ENCODE data around the gene MYO7A.

Gene MYO7A

GRCh38 chr11:77139201-77139600 is 11.2 kb downstream of the MYO7A start:
- Mint-ChIP-seq H3K27ac (no peak overlapping the region), H3K4me1 (peaks cover 23% of the 10 kb centered on the region), H3K9me3 (no peaks in the 10 kb centered on the region), H3K27me3 (peaks cover 23% of the 10 kb centered on the region), H3K4me3 (no peak overlapping the region), H3K36me3 (ENCODE audit: low read depth) (no peaks in the 10 kb centered on the region)
- ATAC-seq, result no peak
- no peak for DNase-seq

- DNase-seq (no peak), ATAC-seq (no peak)
- Mint-ChIP-seq H3K27ac (no peak overlapping the region), H3K36me3 (ENCODE audit: low read depth) (no peaks in the 10 kb centered on the region), H3K4me3 (no peak overlapping the region), H3K9me3 (no peaks in the 10 kb centered on the region), H3K27me3 (peaks cover 23% of the 10 kb centered on the region), H3K4me1 (peaks cover 23% of the 10 kb centered on the region)
Observed at GRCh38 chr11:77140231-77140851, 12.3 kb downstream of the MYO7A start.

GRCh38 chr11:77141034-77141433 is 13.0 kb downstream of the MYO7A start:
- ATAC-seq (peak; percentile 70), DNase-seq (no peak)
- peaks cover 20% of the 10 kb centered on the region for H3K4me1 Mint-ChIP-seq
- H3K27me3 Mint-ChIP-seq, result peaks cover 23% of the 10 kb centered on the region
- no peaks in the 10 kb centered on the region for H3K36me3 Mint-ChIP-seq (ENCODE audit: low read depth)
- H3K4me3 Mint-ChIP-seq, result no peak overlapping the region
- H3K27ac Mint-ChIP-seq, result no peak overlapping the region
- H3K9me3 Mint-ChIP-seq, result no peaks in the 10 kb centered on the region

GRCh38 chr11:77141475-77141874 is 13.4 kb downstream of the MYO7A start:
- H3K27ac Mint-ChIP-seq, result no peak overlapping the region
- no peak overlapping the region for H3K4me3 Mint-ChIP-seq
- peaks cover 15% of the 10 kb centered on the region for H3K4me1 Mint-ChIP-seq
- ATAC-seq (no peak), DNase-seq (no peak)
- H3K27me3 Mint-ChIP-seq, result peaks cover 23% of the 10 kb centered on the region
- no peaks in the 10 kb centered on the region for H3K9me3 Mint-ChIP-seq
- H3K36me3 Mint-ChIP-seq (ENCODE audit: low read depth), result no peaks in the 10 kb centered on the region

- peaks cover 16% of the 10 kb centered on the region for H3K27me3 Mint-ChIP-seq
- H3K9me3 Mint-ChIP-seq, result no peaks in the 10 kb centered on the region
- H3K36me3 Mint-ChIP-seq (ENCODE audit: low read depth), result no peaks in the 10 kb centered on the region
- ATAC-seq (peak; percentile 63), DNase-seq (no peak)
- H3K27ac Mint-ChIP-seq, result no peak overlapping the region
- peaks cover 15% of the 10 kb centered on the region for H3K4me1 Mint-ChIP-seq
- no peak overlapping the region for H3K4me3 Mint-ChIP-seq
Observed at GRCh38 chr11:77142091-77142975, 14.3 kb downstream of the MYO7A start.

GRCh38 chr11:77143405-77144020 is 15.5 kb downstream of the MYO7A start:
- DNase-seq, result no peak
- no peaks in the 10 kb centered on the region for H3K36me3 Mint-ChIP-seq (ENCODE audit: low read depth)
- no peak overlapping the region for H3K4me3 Mint-ChIP-seq
- no peak for ATAC-seq
- peaks cover 13% of the 10 kb centered on the region for H3K27me3 Mint-ChIP-seq
- H3K4me1 Mint-ChIP-seq, result peaks cover 25% of the 10 kb centered on the region
- no peak overlapping the region for H3K27ac Mint-ChIP-seq
- no peaks in the 10 kb centered on the region for H3K9me3 Mint-ChIP-seq

GRCh38 chr11:77144196-77144856 is 16.3 kb downstream of the MYO7A start:
- ATAC-seq (no peak), DNase-seq (no peak)
- Mint-ChIP-seq H3K27ac (no peak overlapping the region), H3K36me3 (ENCODE audit: low read depth) (no peaks in the 10 kb centered on the region), H3K4me3 (no peak overlapping the region), H3K9me3 (no peaks in the 10 kb centered on the region), H3K4me1 (peaks cover 27% of the 10 kb centered on the region), H3K27me3 (peaks cover 6% of the 10 kb centered on the region)

GRCh38 chr11:77144857-77145428 is 16.9 kb downstream of the MYO7A start:
- DNase-seq (no peak), ATAC-seq (no peak)
- no peak overlapping the region for H3K4me3 Mint-ChIP-seq
- H3K4me1 Mint-ChIP-seq, result peaks cover 27% of the 10 kb centered on the region
- H3K27ac Mint-ChIP-seq, result no peak overlapping the region
- H3K27me3 Mint-ChIP-seq, result no peaks in the 10 kb centered on the region
- no peaks in the 10 kb centered on the region for H3K9me3 Mint-ChIP-seq
- no peaks in the 10 kb centered on the region for H3K36me3 Mint-ChIP-seq (ENCODE audit: low read depth)

- Mint-ChIP-seq H3K27ac (no peak overlapping the region), H3K4me3 (no peak overlapping the region), H3K4me1 (peaks cover 30% of the 10 kb centered on the region), H3K27me3 (no peaks in the 10 kb centered on the region), H3K36me3 (ENCODE audit: low read depth) (no peaks in the 10 kb centered on the region), H3K9me3 (no peaks in the 10 kb centered on the region)
- no peak for DNase-seq
- no peak for ATAC-seq
Observed at GRCh38 chr11:77146261-77147035, 18.4 kb downstream of the MYO7A start.

GRCh38 chr11:77147036-77147315 is 18.9 kb downstream of the MYO7A start:
- Mint-ChIP-seq H3K27me3 (peaks cover 2% of the 10 kb centered on the region), H3K27ac (no peak overlapping the region), H3K9me3 (no peaks in the 10 kb centered on the region), H3K4me3 (no peak overlapping the region), H3K36me3 (ENCODE audit: low read depth) (no peaks in the 10 kb centered on the region), H3K4me1 (peaks cover 31% of the 10 kb centered on the region)
- DNase-seq (no peak), ATAC-seq (no peak)

- Mint-ChIP-seq H3K9me3 (no peaks in the 10 kb centered on the region), H3K4me3 (peak overlapping the region; percentile 45), H3K27me3 (peaks cover 5% of the 10 kb centered on the region), H3K36me3 (ENCODE audit: low read depth) (peaks cover 3% of the 10 kb centered on the region), H3K4me1 (peaks cover 33% of the 10 kb centered on the region), H3K27ac (no peak overlapping the region)
- ATAC-seq (peak; percentile 17), DNase-seq (peak; percentile 44)
Observed at GRCh38 chr11:77147668-77148321, 19.7 kb downstream of the MYO7A start.

GRCh38 chr11:77148963-77149715 is 21.1 kb downstream of the MYO7A start:
- DNase-seq (no peak), ATAC-seq (no peak)
- Mint-ChIP-seq H3K4me1 (peaks cover 44% of the 10 kb centered on the region), H3K4me3 (no peak overlapping the region), H3K27ac (no peak overlapping the region), H3K36me3 (ENCODE audit: low read depth) (peaks cover 3% of the 10 kb centered on the region), H3K27me3 (peaks cover 5% of the 10 kb centered on the region), H3K9me3 (no peaks in the 10 kb centered on the region)

Data from activated naive CD8-positive, alpha-beta T cell treated with anti-CD3 and anti-CD28 coated beads, Interleukin-2, amount 50 U/mL, for 24 hours (primary cell).